CD4-positive, alpha-beta T cell treated with Interleukin-6 at 100 ng/mL for 8 hours (primary cell): Measurements from ENCODE around the gene CEP63.

Experiments used
- DNase-seq: peaks from one replicate; pipeline ENCODE4 v3.0.0-alpha.2; 2020; ENCODE audit warnings: mixed read lengths, low spot score

The CEP63 gene

GRCh38 chr3:134468519-134468918 lies 17.3 kb upstream of the CEP63 start:
- DNase-seq: no peak

- no peak for DNase-seq
Observed at GRCh38 chr3:134471521-134472193, 14.2 kb upstream of the CEP63 start.

GRCh38 chr3:134472831-134473230 lies 13.0 kb upstream of the CEP63 start:
- no peak for DNase-seq

- peak; percentile 70 for DNase-seq
Observed at GRCh38 chr3:134473868-134474546, 11.8 kb upstream of the CEP63 start.

GRCh38 chr3:134474956-134475355 lies 10.9 kb upstream of the CEP63 start:
- DNase-seq: no peak

GRCh38 chr3:134476306-134476705 lies 9.6 kb upstream of the CEP63 start:
- DNase-seq: no peak

- DNase-seq: no peak
Observed at GRCh38 chr3:134477002-134477401, 8.9 kb upstream of the CEP63 start.

- no peak for DNase-seq
Observed at GRCh38 chr3:134477938-134478337, 7.9 kb upstream of the CEP63 start.

GRCh38 chr3:134480546-134480945 lies 5.3 kb upstream of the CEP63 start:
- DNase-seq: no peak

- DNase-seq: no peak
Observed at GRCh38 chr3:134481166-134481565, 4.7 kb upstream of the CEP63 start.

- DNase-seq: no peak
Observed at GRCh38 chr3:134482622-134483021, 3.2 kb upstream of the CEP63 start.

GRCh38 chr3:134483195-134483900 lies 2.5 kb upstream of the CEP63 start:
- DNase-seq: no peak

- DNase-seq: no peak
Observed at GRCh38 chr3:134485075-134485717, 661 bp upstream of the CEP63 start.

GRCh38 chr3:134486577-134487041 lies 752 bp downstream of the CEP63 start:
- DNase-seq: peak; percentile 18

- DNase-seq: no peak
Observed at GRCh38 chr3:134487406-134487805, 1.5 kb downstream of the CEP63 start.

- DNase-seq: no peak
Observed at GRCh38 chr3:134494495-134494894, 8.6 kb downstream of the CEP63 start.

GRCh38 chr3:134495980-134496379 lies 10.1 kb downstream of the CEP63 start:
- no peak for DNase-seq

- no peak for DNase-seq
Observed at GRCh38 chr3:134496471-134497071, 10.7 kb downstream of the CEP63 start.

- DNase-seq: no peak
Observed at GRCh38 chr3:134503266-134503665, 17.4 kb downstream of the CEP63 start.

GRCh38 chr3:134504132-134504531 lies 18.3 kb downstream of the CEP63 start:
- no peak for DNase-seq

- DNase-seq: no peak
Observed at GRCh38 chr3:134505485-134505884, 19.6 kb downstream of the CEP63 start.

- no peak for DNase-seq
Observed at GRCh38 chr3:134511500-134511899, 25.6 kb downstream of the CEP63 start.
